ENCODE data around the gene CNTN5.
"Not testable (repeated sequence)": the region's sequence is repeated elsewhere in the genome, so short reads cannot be mapped to it uniquely, and the experiment has no call there.

Gene CNTN5

DNA sequence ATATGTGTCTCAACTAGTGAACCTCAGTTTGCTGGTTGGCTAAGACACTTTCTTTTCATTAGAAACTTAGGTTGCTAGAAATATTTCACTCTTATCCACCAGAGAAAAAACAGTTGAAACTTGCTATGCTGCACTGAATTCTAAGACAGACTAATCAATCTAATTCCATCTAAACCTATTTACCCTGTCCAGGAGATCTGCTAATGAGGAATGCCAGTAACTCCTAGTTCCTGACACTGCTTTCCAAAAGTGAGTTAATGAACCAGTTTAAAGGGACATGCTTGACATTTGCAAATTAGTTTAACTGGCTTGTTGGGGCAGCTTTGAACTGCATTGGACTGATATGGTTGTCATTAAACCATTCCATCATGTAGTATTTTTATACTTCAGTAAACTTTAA lies 258.5 kb downstream of the CNTN5 start:
- DNase-seq = no peak

GRCh38 chr11:99281331-99281730 lies 260.6 kb downstream of the CNTN5 start:
- DNase-seq = no peak

GRCh38 chr11:99297925-99298324 lies 277.2 kb downstream of the CNTN5 start:
- not testable (repeated sequence) for DNase-seq

DNA sequence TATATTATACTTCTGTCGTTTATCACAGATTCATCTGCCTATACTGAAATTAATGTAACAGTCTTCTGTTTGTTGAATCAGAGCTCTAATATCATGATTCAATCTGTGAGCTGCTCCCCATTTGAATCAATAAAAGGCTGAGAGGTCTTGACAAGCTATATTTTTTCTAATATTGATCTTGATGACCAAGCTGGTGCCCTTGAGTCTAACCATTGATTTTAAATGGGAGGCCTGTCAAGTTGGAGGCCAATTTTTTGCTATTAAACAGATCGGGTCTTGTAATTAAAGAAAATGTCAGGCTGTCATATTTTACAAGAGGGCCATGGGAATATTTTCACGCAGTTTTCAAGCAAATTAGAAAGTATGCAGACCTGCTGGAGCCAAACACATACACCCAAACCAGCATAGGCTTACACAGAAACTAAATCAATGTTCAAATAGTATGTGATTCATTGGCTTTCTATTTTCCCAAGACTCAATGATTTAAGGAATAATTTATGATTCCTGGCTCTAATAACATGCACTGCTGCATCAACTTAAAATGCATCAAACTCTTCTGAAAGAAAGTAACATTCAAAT lies 286.9 kb downstream of the CNTN5 start:
- DNase-seq = no peak

DNA sequence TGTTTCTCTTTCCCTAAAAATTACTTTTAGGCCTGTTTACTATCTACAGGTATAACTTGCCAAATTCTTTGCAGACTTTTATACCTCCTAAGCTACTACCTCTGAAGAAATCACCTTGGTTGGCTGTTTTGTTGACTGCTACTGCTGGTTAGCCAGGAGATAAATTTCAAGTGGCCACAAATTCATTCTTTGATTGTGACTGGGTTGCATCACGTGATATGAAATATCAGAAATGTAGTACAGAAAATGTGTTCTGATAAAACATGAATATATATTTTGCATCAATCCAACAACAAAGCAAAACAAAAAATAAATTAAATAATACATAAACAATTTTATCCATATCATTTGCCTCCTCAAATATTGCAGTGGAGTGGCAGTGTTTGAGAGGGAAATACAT lies 291.1 kb downstream of the CNTN5 start:
- no peak for DNase-seq

DNA sequence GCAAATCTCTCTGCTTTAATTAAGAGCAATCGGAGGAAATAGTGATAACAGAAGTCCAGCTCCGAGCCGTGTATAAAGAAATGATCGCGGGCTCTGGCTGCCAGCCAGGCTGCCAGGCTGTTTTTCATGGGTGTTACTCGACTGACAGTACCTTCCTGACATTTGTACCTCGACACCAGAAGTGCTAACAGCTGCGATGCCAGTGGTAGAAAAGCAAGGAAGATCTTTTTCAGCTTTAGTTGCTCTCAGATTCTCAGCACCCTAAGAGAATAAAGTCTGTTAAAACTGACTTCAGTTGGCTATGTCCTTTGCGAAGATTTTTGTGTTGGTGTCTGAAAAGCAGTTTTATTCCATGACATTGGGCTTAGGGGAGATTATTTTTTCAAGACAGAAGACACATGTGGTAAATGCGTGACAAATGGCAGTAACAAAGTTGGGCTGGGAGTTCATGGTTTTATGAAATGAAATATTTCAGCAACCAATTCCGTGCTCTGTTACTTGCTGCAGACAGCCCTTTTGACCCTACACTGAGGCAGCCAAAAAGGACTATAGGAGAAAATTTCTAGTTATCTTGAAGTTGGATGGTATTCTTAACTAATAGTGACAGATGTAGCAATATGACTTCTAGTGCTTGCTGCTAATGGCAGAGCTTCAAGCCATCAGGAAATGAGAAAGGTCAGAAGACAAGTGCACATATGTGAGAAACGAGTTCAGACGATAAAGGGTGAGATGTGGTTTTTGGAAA lies 296.2 kb downstream of the CNTN5 start:
- no peak for DNase-seq

GRCh38 chr11:99320769-99321290 lies 300.1 kb downstream of the CNTN5 start:
- no peak for DNase-seq

DNA sequence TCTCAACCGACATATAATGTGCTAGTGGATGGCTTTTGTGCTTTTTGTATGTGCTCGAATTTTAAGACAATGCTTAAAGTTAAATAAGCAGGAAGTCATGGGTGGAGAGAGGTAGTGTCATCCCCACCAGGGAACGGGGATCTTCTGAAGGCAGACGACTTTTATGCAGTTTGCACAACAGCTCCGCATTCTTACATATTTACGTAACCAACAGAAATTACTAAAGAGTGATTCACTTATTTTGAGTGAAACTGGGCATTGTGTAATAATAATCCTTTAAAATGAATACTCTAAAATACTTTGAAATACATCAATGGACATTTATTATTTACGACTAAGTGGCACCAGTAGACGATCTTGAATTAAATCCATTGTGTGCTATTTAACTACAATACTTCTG lies 305.1 kb downstream of the CNTN5 start:
- no peak for DNase-seq

DNA sequence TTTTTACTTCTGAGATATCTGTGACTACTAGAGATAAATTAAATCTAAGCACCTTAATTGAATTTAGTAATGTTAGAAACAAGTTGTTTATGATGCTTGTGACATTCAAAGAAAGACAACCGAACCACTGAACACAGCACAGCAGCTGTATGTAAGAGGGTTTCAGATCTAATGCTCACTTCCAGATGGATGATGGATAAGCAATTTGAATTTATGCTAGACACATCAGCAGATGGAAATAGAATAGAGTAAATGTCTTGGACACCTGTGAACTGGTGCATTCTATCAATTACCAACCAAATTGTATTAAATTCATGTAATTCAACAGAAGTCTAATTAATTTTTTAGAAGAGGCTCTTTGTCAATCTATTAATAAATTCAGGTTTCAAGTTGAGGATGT lies 306.3 kb downstream of the CNTN5 start:
- DNase-seq = no peak

GRCh38 chr11:99327527-99327926 lies 306.8 kb downstream of the CNTN5 start:
- DNase-seq = no peak

- DNase-seq = no peak
Measured at GRCh38 chr11:99333621-99334020, 312.9 kb downstream of the CNTN5 start.

DNA sequence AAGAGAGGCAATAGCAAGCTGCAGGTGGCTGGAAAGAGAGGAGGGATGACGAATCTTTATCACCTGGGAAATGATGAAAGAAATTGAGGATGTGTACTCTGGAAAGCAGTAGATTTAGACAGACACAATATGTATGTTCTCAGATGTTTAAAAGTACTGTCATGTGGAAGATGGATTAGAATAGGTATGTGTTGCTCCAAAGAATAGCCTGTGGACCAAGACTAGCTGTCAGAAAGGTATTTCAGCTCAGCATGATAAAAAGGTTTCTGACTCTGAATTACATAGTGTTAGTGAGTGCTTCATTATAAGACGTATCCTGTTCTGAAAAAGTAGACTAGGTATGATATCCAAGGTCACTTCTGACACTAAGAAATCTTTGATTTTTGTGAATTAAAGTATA lies 322.4 kb downstream of the CNTN5 start:
- DNase-seq = no peak

- no peak for DNase-seq
Measured at GRCh38 chr11:99349151-99349673, 328.5 kb downstream of the CNTN5 start.

DNA sequence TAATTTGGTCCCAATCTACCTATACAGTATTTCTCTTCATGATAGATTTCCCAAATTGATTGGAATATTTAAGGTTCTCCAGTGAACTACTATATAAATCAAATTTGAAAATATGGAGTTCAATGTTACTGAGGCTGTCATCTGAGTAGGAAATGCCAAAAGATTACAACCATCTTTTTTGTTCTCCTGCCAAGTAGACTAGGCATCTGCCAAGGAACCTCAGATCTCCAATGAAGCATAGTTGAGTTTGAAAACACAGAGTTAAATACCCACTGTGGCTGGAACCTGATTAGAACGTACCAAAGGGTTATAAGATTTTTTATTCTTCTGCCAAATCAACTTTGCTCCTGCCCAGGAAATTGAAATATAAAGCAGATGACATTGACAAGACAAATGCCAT lies 330.9 kb downstream of the CNTN5 start:
- DNase-seq = no peak

- no peak for DNase-seq
Measured at GRCh38 chr11:99352642-99353041, 331.9 kb downstream of the CNTN5 start.

DNA sequence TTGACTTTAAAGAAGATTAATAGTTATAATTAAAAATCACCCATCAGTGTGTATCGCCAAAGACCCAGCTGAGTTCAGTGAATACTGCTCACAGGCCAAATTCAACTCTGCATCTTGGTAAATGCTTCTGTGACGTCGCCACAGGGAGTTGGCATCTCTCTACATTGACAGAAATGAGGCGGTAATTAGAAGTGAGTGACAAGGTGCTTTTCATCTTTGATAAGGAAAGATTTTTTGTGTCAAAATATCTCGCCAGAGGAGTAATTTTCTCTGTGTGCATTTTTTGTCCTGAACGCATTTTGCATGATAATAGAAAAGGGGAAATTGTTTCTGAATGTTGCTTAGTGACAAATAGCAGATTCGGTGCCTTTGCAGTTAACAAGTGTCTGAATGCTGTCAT lies 345.8 kb downstream of the CNTN5 start:
- no peak for DNase-seq

- DNase-seq = no peak
Measured at GRCh38 chr11:99368583-99368982, 347.8 kb downstream of the CNTN5 start.

DNA sequence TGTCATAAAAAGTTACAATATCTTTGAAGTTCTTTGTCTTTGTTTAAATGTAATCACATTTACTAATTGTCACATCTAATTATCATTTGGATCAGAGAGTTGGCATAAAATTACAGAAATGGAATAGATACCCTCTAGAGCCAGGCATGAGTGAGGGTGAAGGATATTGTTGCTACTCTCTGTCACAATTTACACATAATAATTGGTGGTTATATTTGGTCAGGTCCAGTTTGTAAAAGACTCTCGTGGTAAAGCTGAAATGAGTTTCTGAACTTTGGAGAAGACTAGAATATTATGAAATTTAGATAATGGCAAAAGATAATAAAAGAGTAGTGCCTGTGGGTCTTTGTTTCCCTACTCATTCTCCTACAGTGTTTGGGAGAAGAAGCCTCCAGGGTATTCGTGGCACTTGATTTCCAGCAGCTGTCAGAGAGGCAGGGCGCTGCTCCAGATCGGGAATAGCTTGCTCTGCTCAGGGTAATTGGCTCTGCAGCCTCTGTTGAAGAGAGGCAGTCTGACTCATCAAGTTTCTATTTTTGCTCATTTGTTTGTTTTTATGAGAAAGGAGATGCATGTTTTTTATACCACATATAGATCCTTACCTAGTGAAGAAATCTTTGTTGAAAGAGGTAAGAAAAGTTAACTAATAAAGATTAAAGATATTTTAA lies 349.9 kb downstream of the CNTN5 start:
- no peak for DNase-seq

DNA sequence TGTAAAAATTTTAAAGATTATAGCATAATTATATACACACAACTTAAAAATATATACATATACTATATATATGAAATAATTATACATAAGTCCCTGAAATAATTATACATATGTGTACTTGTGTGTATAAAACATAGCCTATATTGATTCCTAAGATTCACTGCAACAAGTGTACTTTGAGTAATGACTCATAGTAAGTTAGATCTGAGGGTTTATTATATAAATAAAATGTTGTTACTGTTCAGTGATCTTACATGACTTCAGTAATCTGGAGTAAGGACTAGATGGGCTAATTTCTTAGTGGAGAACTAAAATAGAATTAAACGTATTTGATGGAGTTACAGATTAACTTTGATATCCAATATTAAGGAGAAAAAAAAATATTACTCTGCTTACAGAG lies 350.5 kb downstream of the CNTN5 start:
- no peak for DNase-seq

DNA sequence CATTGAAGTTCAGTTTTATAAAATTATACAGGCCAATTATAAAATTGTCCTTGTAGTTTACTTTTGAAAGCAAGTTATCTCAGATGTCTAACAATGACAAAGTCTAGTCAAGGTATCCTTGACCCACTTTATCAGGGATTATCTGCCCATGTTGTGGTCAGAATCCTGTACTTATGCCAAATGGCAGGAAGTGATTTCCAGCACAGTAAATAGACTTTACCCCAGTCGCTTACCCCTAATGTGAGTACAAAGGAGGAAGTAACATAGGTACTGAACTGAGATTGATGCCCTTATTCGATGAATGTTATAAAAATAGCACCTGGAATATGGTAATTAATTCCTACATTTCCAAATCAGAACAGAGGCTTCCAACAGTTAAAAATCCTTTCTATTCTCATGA lies 355.7 kb downstream of the CNTN5 start:
- DNase-seq = no peak

DNA sequence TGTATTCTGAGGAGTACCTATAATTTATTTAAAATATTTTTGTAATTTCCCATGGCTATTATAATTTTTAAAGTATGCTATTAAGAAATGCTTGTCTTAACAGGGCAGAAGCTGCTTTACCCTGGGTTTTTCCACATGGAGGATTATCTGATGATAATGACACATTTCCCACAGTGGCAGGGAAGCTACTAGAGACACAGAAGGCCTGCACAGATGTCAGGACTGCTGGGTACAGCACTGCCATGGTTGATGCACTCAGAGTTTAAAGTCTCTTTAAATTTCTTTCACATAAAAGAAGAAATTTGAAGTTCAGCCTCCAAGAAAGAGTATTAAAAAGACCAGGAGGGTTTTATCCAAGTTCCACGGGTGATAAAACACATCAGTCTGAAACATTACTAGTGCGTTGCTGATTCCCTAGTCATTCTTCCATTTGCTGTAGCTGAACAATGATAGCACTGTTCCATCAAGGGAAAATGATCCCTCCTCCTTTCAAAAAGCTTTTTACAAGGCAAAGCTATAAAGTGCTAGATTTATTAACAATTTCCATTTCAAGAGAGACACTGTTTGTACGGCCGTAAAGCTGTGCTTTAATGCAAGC lies 363.0 kb downstream of the CNTN5 start:
- DNase-seq = no peak

DNA sequence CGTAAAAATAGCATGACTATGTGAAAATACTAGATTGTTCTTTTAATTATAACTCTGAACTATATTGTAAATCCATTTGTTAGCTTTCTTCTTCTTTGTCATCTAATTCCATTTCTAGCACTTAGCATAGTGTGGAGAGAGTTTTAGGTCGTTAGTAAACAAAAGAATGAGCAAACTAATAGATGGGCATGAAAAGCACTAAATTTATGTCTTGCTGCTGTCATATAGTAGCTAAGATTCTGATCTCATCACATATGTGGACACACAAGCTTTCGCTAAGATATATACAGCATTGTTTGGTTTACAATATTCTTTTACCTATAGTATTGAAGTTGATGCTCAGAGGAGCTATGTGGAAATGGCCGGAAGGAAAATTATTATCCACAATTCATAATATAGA lies 370.5 kb downstream of the CNTN5 start:
- DNase-seq = no peak

DNA sequence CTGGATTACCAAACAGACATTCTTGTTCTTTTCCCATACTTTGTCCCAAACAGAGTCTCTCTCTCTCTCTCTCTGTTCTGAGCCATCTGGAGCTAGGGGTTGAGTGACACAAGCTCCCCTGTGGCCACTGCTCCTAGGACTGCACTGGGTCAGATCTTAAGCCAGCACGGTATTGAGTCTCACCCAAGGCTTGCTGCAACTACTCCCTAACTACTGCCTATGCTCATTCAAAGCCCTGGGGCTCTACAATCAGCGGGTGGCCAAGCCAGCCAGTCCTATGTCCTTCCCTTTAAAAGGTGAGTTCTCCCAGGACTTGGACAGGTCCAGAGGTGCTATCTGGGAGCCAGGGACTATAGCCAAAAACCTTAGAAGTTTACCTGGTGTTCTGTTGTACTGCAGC lies 385.6 kb downstream of the CNTN5 start:
- DNase-seq = no peak

- no peak for DNase-seq
Measured at GRCh38 chr11:99410636-99411035, 389.9 kb downstream of the CNTN5 start.
